HTR-8/SVneo (cell line): Measurements from ENCODE around the gene BACH1.

Source experiments
- DNase-seq: peaks from one replicate; pipeline ENCODE4 v3.0.0; 2011; ENCODE audit warnings: low spot score, mixed read lengths; ENCODE audit not compliant: insufficient read length
- FAIRE-seq: peaks from 2 replicates; lab custom pipeline; 2011; peaks lifted over from hg19 to GRCh38; lab: Jason Lieb, UNC

BACH1 gene

DNA sequence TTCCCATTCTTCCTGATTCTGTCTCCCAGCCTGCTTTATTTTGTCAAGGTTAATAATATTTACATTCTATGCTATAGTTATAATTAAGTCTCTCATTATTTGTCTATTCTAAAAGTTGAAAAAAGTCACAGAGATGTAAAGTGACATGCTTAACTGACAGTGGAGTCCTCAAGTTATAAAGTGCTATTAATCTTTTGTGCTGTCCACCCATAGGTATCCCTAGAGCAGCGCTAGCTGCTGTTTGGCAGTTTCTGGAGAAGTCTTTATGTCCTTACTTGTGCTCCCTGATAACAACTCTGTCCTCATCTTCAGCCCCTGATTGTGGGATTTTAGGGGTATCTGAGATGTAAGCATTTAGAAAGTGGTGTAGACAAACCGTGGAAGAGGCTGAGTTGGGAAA is 13.1 kb downstream of the BACH1 start:
- FAIRE-seq (no peak), DNase-seq (no peak)

DNA sequence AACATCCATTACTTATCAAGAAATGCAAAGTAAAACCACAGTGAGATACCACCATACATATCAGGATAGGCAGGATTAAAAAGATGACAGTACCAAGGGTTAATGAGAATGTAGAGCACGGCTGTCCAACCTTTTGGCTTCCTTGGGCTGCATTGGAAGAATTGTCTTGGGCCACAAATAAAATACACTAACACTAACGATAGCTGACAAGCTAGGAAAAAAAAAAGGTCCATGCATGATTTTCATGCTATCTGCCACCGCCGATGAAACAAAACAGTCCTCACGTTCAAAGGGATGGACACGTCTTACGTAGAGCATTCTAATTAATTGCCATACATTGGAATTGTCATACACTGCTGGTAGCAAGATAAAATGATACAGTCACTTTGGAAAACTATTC is 14.3 kb downstream of the BACH1 start:
- DNase-seq (no peak), FAIRE-seq (no peak)

DNA sequence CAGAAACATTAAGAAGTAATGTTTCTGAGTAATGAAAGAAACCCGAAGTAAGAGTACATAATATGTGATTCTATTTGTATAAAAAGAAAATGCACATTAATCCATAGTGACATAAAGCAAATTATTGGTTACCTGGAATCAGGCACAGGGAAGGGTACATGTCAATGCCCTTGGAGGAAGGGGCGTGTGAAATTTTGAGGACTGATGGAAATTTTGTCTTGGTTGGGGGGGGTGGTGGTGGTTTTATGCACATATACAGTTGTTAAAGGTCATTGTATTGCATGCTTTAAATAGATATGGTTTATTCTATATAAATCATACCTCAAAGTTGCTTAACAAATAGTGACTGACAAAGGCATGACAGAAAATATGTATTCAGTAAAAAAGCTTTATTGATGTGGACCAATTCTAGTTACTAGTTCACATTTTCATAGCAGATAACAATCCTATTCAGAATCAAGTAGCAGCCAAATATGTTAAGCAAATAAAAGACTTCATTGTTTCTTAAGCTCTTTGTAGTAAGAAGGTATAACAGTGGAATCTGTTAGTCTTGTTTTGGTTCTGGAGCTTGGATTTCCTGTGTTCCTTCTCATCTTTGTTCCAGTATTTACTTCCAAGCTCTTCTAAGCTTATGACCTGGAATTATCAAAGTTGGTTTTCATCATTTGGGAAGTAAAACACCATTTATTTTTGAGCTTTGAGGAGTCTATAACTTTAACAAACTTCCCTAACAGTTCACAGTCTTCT is 15.1 kb downstream of the BACH1 start:
- FAIRE-seq (no peak), DNase-seq (no peak)

DNA sequence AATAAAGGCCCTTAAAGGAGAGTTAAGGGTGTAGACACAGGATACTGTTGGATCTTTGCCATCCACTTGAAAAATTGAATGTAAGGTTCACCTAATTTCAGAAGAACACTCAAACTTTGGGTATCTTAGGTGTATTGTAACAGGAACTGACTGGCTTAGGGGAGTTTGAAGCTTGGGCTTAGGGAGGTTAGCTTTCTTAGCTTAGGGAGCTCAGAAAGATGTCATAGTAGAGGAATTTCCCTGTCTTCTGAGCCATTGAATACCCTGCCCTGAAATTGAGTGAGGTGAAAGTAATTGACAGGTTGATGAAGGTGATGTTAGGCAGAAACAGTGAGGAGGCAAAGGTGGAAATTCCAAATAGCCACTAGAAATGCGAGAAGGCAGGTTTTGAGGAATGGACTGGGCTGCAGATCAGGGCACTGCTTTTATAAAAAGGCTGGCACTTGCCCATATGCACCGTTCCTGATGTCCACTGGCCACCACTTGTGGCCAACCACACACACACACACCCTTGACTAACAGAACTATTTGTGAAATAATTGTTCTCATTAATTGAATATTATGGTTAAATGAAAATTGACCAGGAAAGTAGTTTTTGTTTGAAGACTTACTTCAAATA is 16.5 kb downstream of the BACH1 start:
- no peak for FAIRE-seq
- no peak for DNase-seq

DNA sequence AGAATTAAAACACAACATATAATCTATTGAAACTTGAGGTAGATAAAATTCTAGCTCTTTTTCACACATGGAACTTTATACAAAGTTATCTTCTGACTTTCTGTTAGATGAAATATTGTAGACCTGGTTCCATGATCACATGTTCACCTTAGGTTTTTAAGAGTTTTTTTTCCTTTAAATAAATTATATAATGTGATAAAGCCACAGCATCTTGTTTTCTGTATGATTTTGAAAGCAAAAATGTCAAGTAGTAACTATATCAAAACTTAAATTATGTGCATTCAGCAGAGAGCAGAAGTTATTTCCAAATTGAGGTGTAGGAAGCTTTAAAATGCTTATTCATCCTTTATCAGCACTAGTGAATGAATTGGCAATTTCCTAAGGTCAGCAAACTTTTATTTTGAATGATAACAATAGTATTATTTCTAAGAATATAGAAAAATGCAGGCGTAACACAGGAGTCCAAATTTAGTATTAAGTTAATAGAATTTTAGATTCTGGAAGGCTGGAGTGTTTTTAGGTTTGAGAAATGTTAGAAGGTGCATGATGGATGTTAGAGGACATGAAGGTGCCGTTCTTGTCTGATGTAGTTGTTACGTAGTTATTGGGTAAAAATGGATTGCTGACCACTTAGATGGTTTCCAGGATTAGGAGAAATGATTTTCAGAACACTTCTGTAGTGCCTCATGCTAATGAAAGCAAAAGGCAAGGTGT is 17.5 kb downstream of the BACH1 start:
- DNase-seq (no peak), FAIRE-seq (no peak)

DNA sequence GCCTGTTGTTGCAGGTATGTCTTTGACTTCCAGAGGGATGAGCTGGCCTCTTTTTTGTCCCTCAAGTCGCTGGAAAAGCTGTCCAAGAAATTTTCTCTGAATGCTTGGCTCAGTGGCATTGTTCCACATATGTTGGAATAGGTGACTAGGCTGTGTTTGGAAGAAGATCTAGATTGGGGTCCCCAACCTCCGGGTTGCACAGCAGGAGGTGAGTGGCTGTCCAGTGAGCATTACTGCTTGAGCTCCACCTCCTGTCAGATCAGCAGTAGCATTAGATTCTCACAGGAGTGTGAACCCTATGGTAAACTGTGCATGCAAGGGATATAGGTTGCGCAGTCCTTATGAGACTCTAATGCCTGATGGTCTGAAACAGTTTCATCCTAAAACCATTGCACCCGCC is 18.1 kb downstream of the BACH1 start:
- no peak for DNase-seq
- FAIRE-seq = no peak

DNA sequence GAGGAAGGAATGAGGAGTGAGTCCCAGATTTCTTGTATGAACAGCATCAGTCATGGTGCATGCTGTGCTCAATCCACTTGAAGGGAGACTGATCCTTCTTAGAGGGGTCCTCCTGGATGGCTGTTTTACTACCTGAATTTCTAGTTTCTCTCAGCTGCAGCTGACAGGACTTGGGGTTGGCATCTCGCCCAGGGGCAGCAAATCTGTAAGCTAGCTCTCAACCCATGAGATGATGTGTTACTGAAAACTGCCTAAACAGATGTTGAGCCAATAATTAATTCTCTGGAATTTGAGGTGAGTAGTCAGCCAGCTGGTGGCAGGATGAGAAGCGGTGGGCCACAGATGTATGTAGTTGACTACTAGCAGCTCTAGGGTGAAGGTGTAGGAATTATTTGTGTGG is 19.6 kb downstream of the BACH1 start:
- DNase-seq (no peak), FAIRE-seq (no peak)

DNA sequence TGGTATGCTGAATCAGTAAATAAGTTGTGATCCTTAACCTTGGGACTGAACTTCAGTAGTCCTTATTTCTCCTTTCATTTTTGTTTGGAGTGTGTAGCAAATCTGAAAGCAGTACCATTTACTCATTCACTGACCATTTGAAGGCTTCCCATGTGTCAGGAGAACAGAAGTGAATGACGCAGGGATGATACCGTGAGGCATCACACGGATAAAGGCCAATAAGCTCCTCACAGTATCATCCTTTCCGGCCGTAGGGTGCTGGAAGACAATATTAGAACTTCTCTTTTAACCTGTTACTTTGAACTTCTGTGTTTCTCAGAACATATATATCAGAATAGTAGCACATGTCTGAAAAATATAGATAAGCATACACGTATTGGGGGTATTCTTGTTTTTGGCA is 21.3 kb downstream of the BACH1 start:
- no peak for DNase-seq
- FAIRE-seq = no peak

DNA sequence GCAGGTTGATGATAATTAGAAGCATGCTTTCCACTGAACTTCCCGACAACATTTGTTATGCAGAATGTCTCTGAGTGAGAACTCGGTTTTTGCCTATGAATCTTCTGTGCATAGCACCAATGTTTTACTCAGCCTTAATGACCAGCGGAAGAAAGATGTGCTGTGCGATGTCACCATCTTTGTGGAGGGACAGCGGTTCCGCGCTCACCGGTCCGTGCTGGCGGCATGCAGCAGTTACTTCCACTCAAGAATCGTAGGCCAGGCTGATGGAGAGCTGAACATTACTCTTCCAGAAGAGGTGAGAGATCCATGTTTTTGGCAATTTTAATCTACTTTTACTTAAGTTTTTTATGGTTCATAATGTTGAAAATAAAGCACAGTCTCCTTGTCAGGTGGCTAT is 22.5 kb downstream of the BACH1 start:
- FAIRE-seq (no peak), DNase-seq (no peak)

DNA sequence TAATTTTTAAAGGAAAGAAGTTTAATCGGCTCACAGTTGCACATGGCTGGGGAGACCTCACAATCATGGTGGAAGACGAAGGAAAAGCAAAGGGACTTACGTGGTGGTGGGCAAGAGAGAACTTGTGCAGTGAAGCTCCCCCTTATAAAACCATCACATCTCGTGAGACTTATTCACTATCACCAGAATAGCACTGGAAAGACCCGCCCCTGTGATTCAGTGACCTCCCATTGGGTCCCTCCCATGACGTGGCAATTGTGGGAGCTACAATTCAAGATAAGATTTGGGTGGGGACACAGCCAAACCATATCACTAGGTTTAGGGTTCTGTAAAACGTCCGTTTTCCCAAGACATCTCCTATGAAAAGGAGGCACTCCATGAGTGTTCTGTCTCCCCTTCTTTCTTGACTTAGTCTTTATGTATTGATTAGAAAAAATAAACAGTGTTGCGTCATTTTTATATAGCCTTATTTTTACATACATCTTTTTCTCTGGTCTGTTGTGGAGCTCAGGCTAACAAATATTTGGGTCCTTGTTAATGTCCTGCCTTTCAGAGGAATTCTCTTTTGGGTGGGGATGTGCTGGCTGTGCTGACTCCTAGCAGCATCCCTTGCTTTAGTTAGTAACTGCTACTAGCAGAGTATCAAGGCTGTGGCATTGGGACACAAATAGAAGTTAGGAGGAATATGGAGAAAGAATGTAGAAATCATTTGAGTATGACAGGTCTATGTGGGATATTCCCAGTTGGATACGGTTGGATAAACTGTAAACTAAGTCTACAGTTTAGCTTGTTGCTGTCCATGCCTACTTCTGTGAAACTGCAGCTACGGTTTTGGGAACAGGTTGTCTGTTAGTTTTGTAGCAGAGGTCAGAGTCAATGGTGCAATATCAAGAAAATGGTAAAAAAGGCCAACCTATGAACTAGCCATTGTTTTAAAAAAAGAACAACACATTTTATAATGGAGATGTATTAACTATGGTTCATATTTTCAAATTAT is 23.5 kb downstream of the BACH1 start:
- DNase-seq (no peak), FAIRE-seq (no peak)

DNA sequence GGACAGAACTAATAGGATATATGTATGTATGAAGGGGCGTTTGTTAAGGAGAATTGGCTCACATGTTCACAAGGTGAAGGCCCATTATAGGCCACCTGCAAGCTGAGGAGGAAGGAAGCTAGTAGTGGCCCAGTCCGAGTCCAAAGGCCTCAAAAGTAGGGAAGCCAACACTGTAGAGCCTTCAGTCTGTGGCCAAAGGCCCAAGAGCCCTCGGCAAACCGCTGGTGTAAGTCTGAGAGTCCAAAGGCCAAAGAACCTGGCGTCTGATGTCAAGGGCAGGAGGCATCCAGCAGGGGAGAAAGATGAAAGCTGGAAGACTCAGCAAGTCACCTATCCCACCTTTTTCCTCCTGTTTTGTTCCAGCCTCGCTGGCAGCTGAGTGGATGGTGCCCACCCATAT is 24.5 kb downstream of the BACH1 start:
- FAIRE-seq (no peak), DNase-seq (no peak)

DNA sequence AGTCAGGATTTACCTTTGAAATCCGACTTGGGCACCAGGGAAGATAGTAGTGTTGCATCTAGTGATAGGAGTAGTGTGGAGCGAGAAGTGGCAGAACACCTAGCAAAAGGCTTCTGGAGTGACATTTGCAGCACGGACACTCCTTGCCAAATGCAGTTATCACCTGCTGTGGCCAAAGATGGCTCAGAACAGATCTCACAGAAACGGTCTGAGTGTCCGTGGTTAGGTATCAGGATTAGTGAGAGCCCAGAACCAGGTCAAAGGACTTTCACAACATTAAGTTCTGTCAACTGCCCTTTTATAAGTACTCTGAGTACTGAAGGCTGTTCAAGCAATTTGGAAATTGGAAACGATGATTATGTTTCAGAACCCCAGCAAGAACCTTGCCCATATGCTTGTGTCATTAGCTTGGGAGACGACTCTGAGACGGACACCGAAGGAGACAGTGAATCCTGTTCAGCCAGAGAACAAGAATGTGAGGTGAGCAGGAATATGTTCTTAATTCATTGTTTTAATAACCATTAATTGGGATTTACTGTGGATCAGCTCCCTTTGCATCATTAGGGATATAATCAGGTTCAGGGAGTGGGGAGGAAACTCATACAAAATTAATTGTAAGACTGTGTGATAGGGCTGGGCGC is 28.3 kb downstream of the BACH1 start:
- FAIRE-seq (no peak), DNase-seq (no peak)

DNA sequence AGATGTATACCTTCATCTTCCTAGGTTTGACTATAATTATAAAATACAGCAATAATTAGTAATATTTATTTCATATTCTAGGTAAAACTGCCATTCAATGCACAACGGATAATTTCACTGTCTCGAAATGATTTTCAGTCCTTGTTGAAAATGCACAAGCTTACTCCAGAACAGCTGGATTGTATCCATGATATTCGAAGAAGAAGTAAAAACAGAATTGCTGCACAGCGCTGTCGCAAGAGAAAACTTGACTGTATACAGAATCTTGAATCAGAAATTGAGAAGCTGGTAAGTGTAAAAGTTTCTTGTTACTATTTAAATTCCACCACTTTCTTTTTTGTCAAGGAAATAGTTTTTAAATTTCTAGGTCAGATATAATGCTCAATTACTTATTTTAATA is 30.7 kb downstream of the BACH1 start:
- FAIRE-seq (no peak), DNase-seq (no peak)

DNA sequence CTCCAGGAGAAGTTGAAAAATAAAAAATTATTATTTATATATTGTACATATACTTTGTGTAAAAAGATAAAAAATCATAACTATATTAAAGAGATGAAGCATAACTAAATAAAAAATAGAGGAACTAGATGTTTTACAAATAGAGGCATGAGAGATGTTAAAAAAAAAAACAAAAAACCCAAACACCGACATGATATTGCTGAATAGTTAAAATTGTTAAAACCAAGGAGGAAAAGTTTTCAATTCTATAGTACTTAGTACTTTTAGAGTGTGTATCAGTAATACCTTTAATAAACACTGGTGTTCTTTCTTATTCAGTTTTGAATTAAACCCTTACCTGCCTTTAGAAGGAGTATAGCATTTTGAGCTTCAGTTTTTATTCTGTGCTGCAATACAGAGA is 32.1 kb downstream of the BACH1 start:
- FAIRE-seq = no peak
- no peak for DNase-seq

DNA sequence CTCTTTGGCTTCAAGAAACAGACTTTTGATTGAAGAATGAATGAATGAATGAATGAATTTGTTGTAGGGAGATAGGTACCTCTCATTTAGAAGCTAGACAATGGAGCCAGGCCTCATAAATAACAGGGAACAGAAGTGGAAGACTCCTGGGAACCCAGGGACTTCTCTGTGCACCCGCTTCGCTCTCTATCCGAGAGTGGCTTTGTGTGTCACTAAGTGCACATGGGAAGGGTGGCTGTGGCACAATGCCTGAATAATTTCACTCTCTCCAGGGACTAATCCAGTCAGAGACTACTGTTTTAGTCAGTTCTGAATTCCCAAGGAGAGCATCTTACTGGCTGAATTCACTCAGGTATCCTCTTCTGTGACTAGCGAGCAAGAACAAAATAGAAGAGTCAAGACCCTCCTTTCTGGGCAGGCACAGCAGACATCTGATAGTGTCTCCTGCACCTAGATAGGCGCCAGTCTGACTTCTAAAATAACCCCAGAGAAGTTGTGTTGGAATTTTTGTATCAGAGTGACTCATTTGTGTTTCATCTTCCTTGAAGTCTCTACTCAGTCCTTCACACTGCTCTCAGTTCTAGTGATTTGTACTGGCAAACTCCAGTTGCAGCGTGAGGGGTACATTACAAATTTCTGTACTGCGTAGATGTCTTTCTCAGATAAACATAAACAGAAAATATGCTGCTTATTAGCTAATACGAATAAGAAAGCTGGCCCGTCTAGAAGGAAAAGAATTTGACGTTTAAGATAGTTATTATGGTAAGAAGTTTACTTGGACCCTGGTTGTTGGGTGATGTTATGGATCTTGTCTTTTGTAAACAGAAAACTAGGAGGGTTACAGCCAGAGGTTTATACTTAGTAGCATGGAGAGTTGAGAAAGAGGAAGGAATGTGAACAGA is 34.0 kb downstream of the BACH1 start:
- DNase-seq (no peak), FAIRE-seq (peak; percentile 33)

DNA sequence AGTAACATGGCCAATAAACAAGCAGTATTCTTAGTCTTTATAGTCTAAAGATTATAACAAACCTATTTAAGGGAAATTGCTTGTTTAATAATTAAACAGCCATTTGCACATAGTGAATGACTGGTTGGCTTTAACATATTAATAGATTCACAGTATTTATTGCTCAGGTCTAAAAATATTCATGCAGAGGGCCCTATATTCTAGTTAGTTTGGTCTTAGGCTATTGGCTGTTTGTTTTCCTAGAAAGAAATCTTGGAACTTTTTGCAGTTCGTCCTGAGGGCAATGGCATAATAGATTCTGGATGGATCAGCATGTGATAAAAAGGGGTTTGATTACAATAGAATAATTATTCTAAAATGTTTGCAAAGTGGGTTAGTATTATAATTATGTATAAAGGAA is 34.7 kb downstream of the BACH1 start:
- FAIRE-seq (no peak), DNase-seq (no peak)

DNA sequence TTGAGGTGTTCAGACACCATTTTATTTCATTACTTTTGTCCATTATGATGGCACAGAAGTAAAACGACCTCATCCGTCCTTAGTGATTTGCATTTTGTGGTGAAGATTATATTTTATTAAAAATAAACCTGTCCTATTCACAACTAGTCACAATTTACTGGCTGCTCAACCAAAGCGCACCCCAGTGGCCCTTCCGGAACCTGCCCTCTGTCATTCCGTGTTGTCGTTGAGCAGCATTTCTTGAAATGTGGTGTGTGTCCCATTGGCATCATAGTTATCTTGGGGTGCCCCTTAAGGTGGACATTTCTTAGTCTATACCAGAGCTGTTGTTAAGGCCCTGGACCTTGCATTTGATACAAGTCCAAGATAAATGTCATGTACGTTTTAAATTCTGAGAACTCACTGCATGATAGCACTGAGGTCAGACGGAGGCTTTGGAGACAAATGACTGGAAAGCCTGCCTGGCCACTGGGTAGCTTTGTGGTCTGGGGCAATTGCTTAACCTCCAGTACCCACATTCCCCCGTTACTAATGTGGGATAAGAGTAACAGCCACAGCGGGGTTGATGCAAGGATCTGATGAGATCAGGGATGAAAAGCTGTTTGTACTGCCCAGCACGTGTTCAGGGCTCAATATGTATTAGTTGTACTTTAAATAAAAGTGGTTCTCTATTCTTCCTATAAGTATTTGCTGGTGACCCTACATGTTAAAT is 36.2 kb downstream of the BACH1 start:
- FAIRE-seq = peak; percentile 16
- DNase-seq = no peak

DNA sequence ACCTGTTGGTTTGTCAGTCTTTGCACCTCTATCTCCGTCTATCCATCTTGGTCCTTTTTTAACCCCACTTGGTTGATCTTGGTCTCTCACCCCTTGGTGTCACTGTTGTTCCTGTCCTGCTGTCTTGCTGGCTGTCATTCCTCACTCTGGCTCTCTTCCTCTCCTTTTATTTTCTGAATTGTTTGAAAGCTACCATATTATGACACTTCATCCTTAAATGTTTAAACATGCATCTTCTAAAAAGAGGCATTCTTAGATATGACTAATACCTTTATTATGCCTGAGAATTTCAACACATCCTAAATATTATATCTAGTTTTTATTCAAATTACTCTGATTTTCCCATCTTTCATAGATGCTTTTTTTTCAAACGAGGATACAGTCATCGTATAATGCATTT is 37.0 kb downstream of the BACH1 start:
- no peak for DNase-seq
- FAIRE-seq = no peak
